Measurements from ENCODE around the gene PABPN1L. TPM values are rescaled to one million over a fixed set of nuclear protein-coding genes. Genes with fewer than 3 reads are reported as not detected.

The PABPN1L gene
- total and polyA plus RNA-seq, 9 of the 15 experiments (the other 6 are each of a cell fraction or from before 2014, with no cell fraction given): 0.11 to 0.32 TPM; not detected in 7

GRCh38 chr16:88856122-88856827 is 10.2 kb downstream of the PABPN1L start:
- H3K27me3 ChIP-seq (ENCODE audit: control insufficient read depth in 2 of 2, insufficient read depth in 2 of 2, low read length in 2 of 2): no peaks in the 10 kb centered on the region
- H3K4me1 ChIP-seq (replicated peaks in 1 of 2; ENCODE audit: control insufficient read depth in 2 of 2, insufficient read depth in 2 of 2, low read length in 2 of 2): peaks cover 8 to 45% of the 10 kb centered on the region in 2 experiments
- no TSS peak for BruUV-seq (replicated peaks)
- H3K9me3 ChIP-seq (replicated peaks; ENCODE audit: control insufficient read depth, insufficient read depth, low read depth, low read length): no peaks in the 10 kb centered on the region
- peaks cover 38% of the 10 kb centered on the region; the same call in 2 of the 3 replicates for H3K36me3 ChIP-seq (ENCODE audit: control insufficient read depth, insufficient read depth, low read length)
- in situ Hi-C loops (cut with MboI) (no loop called here), intact Hi-C loops (cut with micrococcal nuclease) (loop anchor here (2.0 kb wide), 1 partner anchor 43 kb away; no protein-coding TSS in a partner anchor)
- H3K4me3 ChIP-seq: peak overlapping the region; percentile 69
- H3K9ac ChIP-seq (ENCODE audit: insufficient read depth in 1 of 2, low read depth in 2 of 2, low read length in 2 of 2): peak overlapping the region; percentile 31 to 93; a peak in 3 of 4 replicates
- DNase-seq (ENCODE audit: extremely low read depth in 1 of 4, low spot score in 3 of 4) (peak in 3 of 4 experiments; percentile 40 to 89 (median 89)), ATAC-seq (peak; percentile 5; the same call in 1 of the 3 replicates), FAIRE-seq (no peak)
- peak overlapping the region; percentile 76 for H3K4me2 ChIP-seq (ENCODE audit: insufficient read depth, low read length)
- peaks cover 23% of the 10 kb centered on the region for H3K79me2 ChIP-seq (ENCODE audit: control insufficient read depth, insufficient read depth, low read length)
- 15% methylated on average over 24 of the region's 53 CpGs for WGBS (ENCODE audit: insufficient coverage, low coverage, missing lambda C conversion rate)
- CTCF ChIA-PET (ENCODE audit: low intra/inter-chr PET ratio): no interaction called here
- TF ChIP-seq FIP1L1 (IDR thresholded peaks at IDR 0.05; ENCODE audit: low read depth, low read length, poor library complexity, severe bottlenecking) (peak; percentile 3), KHSRP (IDR thresholded peaks at IDR 0.05) (no peak), VEZF1 (CRISPR knock-in tag; IDR thresholded peaks at IDR 0.05) (peak; percentile 88), RB1 (IDR thresholded peaks at IDR 0.05; ENCODE audit: low read depth) (0 out of 2 replicates have a peak, but pooled peaks have one; percentile 10), NR2C1 (IDR thresholded peaks at IDR 0.05) (peak; percentile 39; the same call in 1 of the 2 replicates), NR2C1 (tag; IDR thresholded peaks at IDR 0.05) (peak; percentile 63; the same call in 1 of the 2 replicates), PML (IDR thresholded peaks at IDR 0.05; ENCODE audit: low read length) (no peak), HMGN3 (IDR thresholded peaks at IDR 0.05; ENCODE audit: borderline replicate concordance, extremely low read depth, insufficient read length, low read depth, low read length) (peak; percentile 34)
- TF ChIP-seq, protein P1, sequence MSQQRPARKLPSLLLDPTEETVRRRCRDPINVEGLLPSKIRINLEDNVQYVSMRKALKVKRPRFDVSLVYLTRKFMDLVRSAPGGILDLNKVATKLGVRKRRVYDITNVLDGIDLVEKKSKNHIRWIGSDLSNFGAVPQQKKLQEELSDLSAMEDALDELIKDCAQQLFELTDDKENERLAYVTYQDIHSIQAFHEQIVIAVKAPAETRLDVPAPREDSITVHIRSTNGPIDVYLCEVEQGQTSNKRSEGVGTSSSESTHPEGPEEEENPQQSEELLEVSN (IDR thresholded peaks at IDR 0.05; ENCODE audit: borderline replicate concordance in 1 of 2, extremely low read depth in 1 of 2, insufficient read depth in 1 of 2, insufficient read length in 1 of 2, low read depth in 1 of 2, low read length in 1 of 2, poor library complexity in 1 of 2, severe bottlenecking in 1 of 2): peak in 1 of 2 experiments; percentile 48
- POLR2A ChIA-PET: interaction anchor here (0.6 to 0.9 kb wide), 5 partner anchors 9 to 311 kb away, joined by 3 to 4 read pairs (median 3); no protein-coding TSS in a partner anchor
- H3K27ac ChIP-seq (ENCODE audit: extremely low read depth, low read depth, low read length): peak overlapping the region; percentile 31; the same call in 1 of the 3 replicates
- peak overlapping the region; percentile 72; the same call in 1 of the 2 replicates for H2AFZ ChIP-seq (ENCODE audit: low read depth, low read length)
- peaks cover 6% of the 10 kb centered on the region for H3K9me1 ChIP-seq (ENCODE audit: control insufficient read depth, insufficient read depth, low read length)
- no peaks in the 10 kb centered on the region; the same call in 1 of the 2 replicates for H4K20me1 ChIP-seq (replicated peaks; ENCODE audit: control insufficient read depth, insufficient read depth, low read length)

Data from K562 (cell line).